Superior temporal gyrus (tissue), 1 donor: ENCODE results near the gene TMEM53.

Experiments
- DNase-seq: peaks from one replicate; pipeline ENCODE4 v3.0.0-alpha.2; 2016; ENCODE audit errors: extremely low spot score

TMEM53 gene

DNA sequence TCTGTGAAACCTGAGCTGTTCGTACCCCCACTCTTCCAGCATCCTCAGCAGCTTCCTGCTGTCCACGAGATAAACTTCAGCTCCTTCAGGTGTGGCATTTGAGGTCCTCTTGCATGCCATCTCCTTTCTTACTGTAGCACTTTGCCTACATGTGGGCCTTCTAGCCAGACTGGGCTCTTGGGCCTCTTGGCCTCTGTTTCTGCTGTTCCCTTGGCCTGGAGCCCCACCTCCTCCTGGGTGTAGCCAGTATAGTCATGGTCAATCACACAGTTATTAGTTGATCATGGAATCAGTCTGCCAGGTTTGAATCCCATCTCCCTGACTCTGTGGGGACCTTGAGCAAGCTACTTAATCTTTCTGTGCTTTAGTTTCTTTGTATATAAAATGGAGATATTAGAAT, 26.4 kb downstream of the TMEM53 start:
- no peak for DNase-seq

GRCh38 chr1:44646261-44647110, 27.8 kb downstream of the TMEM53 start:
- no peak for DNase-seq

DNA sequence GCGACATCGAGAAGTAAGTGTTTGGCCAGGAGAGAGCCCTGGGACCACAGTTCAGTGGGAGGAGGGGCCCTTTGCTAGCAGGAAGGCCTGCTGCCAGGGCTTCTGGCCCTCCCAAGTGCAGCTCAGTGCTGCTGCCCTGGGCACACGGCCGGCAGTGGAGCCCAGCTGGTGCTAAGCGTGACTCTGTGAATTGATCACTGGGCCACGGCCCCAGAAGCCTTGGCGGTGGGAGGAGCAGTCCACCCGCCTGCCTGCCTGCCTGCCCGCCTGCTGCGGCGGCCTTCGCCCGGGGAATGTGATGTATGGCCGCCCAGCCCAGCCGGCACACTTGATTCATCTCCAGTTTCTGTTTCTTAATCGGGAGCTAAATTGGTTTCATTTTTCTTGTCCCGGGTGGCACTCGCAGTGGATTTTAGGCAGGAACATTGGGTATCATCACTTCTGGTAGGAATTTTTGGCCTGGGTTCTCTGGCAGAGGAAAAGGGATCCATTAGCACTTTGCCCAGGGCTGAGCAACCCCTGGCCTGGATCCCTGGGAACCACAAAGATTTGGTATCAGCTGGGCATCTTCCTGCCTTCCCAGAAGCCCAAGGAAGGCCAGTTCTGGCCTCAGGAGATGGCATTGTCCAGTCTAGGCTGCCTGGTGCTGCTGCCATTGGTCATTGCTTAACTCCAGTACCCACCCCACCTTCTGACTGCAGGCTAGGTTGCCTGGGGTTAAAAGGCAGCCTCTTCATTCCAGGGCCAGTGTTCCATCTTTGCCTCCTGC, 28.6 kb downstream of the TMEM53 start:
- DNase-seq = peak; percentile 94

DNA sequence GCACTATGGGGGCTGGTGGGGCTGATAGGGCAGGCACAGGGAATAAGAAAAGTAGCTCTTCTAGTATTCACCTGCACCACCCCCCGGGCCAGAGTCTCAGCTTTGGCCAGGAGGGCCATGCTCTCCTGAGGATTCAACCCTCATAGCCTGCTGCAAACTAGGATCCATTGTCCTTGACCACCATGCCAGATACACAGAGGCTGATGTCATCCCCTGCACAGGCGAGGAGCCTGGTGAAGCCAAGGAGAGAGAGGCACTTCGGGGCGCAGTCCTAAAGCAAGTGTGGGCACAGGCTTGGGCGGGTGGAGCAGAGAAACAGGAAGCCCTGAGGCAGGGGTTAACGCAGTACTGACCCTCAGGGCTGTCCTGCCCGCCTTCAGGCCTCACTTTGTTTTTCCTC, 29.5 kb downstream of the TMEM53 start:
- DNase-seq = no peak

- DNase-seq = no peak
Observed at GRCh38 chr1:44643721-44644334, 30.5 kb downstream of the TMEM53 start.

GRCh38 chr1:44642925-44643324, 31.4 kb downstream of the TMEM53 start:
- no peak for DNase-seq

DNA sequence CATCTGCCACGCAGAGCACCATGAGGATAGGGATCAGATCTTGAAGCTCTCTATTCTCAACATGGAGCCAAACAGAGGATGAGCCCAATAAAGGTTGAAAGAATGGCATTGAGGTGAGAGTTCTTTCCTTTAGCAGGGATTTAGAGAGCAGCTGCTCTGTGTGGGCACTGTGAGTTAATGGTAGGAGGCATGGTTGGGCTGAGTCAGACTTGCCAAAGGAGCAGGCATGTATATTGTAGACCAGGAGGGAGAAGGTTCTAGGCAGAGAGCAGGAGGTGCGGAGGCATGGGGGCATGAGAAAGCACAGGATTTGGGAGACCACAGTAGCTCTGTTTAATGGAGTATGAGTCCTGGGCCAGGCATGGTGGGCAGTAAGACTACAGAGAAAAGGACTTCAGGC, 32.0 kb downstream of the TMEM53 start:
- DNase-seq = no peak

DNA sequence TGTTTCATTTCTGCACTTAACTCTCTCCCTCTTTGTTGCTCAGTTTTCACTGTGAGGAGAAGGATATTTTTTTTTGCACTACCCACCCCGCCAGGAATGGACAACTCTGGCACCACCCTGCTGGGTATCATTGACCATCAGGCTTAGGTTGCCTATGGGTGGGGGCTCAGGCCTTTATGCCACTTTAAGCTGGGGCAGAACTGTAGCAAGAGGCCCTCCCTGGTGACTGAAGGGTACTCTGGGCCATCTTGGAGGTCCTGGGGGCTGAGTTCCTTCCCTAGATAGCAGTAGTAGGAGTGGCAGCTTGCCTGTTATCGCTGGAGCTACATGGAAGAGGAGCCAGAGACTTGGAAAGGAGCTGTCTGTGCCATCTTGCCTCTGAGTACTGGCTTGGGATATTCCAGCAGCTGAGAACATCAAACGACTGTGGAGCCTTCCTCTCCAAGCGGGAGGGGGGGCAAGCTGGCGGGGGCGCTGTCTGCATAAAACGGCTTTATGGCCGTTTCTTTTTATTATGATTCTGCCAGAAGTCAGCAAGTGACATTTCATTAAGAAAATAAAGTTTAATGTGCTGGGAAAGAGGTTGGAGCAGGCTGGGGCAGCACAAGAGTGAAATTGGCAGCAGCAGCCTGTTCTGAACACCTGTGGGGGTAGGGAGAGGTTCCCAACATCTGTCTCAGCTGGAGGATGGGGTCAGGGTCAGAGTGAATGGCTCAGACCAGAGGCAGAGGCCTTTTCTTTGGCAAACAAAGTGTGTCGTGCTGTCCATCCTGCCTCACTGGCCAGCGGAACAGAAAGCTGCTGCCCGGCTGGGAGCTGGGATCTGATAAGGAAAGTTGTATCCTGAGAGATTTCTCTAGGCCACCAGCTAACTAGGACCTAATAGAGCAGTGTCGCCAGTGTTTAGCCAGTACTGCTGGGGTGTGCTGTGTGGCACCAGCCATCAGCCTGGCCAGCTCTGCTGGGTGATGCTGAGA, 32.9 kb downstream of the TMEM53 start:
- no peak for DNase-seq

- DNase-seq = no peak
Observed at GRCh38 chr1:44640200-44640853, 34.0 kb downstream of the TMEM53 start.

DNA sequence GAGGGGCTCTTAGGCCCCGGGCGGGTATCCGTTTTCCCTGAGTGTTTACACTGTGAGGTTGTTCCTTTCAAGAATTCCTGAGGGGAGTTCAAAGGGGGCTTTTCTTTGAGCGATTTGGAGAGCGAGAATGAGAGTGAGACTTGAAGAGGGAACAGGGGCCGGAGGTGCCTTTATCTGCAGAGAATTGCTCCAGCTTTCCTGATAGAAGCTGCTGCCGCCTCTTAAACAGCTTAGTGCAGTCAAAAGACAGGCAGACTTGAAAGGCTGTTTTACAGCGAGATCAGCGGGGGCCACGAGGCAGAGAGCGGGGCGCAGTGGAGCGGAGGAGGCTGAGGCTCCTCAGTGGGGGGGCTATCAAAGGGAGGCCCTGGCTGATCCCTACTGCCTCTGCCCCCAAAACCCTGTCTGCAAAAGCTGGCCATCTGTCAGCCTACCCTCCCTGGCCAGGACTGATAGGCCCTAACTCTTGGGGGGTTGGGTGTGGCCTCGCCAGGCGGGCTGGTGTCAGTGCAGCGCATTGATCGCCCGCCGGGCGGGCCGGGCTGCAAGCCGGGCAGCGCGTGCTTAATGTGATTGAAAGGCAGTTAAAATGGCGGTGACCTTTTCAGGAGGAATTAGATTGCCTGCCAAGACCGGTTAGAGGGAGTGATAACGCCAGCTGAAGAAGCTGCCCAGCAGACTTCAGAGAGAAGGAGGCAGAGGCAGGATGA, 36.4 kb downstream of the TMEM53 start:
- DNase-seq = no peak

DNA sequence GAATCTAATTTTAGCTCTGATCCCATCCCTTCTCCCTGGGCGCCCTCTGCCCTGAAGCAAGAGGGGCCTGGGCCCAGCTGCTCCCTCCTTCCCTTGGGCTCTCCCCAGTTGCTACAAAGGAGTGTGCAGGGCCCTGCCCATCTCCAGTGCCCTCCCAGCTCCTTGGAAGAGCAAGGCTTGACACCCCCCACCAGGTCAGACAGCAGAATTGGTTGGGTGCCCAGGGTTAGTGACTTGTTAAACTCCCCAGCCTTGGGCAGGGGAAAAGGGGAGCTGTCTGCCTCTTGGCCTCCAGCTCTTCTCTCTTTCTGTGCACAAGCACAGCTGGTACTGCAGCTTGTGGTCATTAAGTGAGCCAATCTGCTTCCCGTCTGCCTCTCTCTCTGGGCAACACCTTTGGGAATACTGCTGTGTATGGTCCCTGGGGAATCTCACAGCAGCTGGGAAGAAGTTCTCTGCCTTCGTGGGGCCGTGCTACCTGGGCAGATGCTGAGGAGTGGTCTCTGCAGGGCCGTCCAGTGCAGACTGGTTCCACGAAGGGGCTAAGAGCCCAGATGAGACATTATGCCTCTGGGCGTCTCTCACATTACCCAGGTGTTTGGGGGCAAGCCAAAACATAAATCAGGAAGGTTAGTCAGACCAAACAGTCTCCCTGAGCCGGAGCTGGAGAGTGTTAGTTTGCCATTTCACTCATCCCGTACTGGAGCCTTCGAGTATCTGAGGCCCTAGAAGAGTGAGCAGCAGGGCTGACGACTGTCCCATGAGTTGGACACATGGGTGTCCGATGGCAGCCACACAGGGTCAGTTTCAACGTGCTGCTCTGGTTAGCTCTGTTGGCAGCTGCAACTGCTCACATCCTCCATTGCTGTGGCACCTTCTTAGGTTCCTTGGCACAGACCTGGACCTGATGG, 37.3 kb downstream of the TMEM53 start:
- no peak for DNase-seq

DNA sequence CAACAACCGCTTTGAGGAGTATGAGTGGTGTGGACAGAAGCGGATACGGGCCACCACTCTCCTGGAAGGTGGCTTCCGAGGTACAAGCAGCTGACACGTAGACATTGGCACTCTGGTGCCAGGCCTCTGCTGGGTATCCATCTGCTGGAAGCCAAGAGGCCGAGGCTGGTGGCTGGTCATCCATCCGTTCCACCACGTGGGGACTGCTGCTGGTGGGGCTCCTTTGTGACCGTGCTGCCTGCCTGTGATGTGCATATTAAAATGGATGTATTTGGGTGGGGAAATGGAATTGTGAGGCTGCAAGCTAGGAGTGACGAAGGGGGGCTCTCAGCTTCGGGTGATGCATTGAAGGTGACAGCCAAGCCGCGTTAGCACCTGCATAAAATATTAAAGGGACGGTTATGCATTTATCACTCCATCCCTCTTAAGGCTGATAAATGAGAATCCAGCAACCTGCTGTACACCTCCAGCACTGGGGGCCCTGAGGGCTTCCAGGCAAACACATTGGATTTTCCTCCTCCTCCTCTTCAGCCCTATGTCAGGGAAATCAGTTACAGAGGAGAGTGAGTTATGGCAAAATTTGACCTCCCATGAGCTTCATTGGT, 38.1 kb downstream of the TMEM53 start:
- no peak for DNase-seq

DNA sequence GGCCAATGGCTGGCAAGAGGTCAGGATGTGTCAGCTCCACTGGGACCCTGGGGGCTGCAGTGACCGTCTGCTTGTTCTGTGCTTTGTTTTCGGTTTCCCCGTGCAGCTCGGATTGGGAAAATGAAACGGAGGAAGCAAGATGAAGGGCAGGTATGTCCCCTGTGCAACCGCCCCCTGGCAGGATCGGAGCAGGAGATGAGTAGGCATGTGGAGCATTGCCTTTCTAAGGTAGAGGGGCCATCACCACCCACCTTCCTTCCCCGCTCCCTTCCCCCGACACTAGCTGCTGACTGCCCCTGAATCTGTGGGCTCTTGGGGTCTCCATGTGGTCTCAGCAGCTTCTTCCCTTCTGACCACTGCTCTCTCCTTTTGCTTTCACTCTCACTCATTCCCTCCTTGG, 38.8 kb downstream of the TMEM53 start:
- no peak for DNase-seq

DNA sequence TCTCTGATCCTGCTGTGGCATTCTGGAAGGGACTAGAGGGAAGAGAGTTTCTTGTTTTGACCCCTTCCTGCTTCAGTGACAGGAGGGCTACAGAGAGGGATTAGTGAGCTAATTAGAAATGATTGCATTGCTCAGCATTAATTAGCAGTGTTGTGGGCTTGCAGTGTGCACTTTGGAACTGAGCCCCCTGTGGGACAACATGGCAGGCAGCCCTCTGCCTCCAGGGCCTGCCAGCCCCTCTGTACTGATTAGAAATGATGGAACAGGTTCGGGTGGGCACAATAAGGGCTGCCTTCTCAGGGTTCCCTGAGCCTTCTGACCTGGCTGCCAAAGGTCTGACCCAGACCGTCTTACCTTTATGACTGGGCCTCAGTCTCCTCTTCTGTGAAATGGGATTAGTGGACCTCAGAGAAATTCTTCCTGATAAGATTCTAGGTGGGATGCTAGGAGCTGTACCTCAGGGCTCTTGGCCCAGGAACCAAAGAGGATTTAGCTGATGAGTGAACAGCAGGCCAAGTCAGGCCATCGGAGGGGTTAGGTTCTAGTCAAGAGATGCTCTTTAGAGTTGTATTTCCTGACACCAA, 39.6 kb downstream of the TMEM53 start:
- DNase-seq = no peak

GRCh38 chr1:44632598-44632997, 41.7 kb downstream of the TMEM53 start:
- peak; percentile 45 for DNase-seq

GRCh38 chr1:44631647-44632539, 42.4 kb downstream of the TMEM53 start:
- peak; percentile 77 for DNase-seq

GRCh38 chr1:44631333-44631646, 43.0 kb downstream of the TMEM53 start:
- DNase-seq = peak; percentile 43

DNA sequence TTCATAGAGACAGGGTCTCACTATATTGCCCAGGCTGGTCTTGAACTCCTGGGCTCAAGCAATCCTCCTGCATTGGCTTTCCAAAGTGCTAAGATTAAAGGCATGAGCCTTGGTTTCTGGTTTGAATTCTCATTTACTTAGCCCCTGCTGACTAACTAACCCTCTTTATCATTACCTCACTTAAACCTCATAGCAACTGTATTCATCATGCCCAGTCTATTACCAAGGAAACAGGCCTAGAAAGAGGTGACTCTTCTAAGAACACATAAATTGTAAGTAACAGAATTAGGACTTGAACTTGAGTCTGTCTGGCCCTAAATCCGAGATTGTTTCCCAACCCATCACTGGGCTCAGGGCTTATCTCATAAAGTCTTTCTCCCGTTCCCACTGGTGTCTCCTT, 44.2 kb downstream of the TMEM53 start:
- DNase-seq = no peak
